Tibial nerve (tissue), 4 donors: ENCODE measurements around the gene ZNF148. TPM values are rescaled to one million over a fixed set of nuclear protein-coding genes. Genes with fewer than 3 reads are reported as not detected.

Experiments
- DNase-seq, 2 donors: peaks; one replicate each; pipeline ENCODE4 v3.0.0-alpha.2; 2019; ENCODE audit warnings: low spot score in 2 of 2
- H3K27ac ChIP-seq, 4 donors: fragments of 200-600 bp; sonication (generic) in 3 of 4; one replicate each; pipeline ENCODE4 v1.5.1; 2017 to 2019; ENCODE audit warnings: mild to moderate bottlenecking in 1 of 4
- H3K27me3 ChIP-seq, 2 donors: fragments of 200-600 bp; sonication (generic) in 1 of 2; one replicate each; pipeline versions ENCODE4 v1.5.1 to v1.6.0; 2017 to 2019
- H3K36me3 ChIP-seq, 3 donors: fragments of 200-600 bp; sonication (generic); one replicate each; pipeline ENCODE4 v1.5.1; 2018 to 2019
- H3K4me1 ChIP-seq, 4 donors: fragments of 200-600 bp; sonication (generic) in 3 of 4; one replicate each; pipeline ENCODE4 v1.5.1; 2017 to 2019
- H3K4me3 ChIP-seq, 4 donors: fragments of 200-600 bp; sonication (generic) in 3 of 4; one replicate each; pipeline ENCODE4 v1.5.1; 2017 to 2019; ENCODE audit warnings: mild to moderate bottlenecking in 1 of 4, moderate library complexity in 1 of 4
- H3K9me3 ChIP-seq, 4 donors: fragments of 200-600 bp; sonication (generic) in 3 of 4; one replicate each; pipeline ENCODE4 v1.5.1; 2017 to 2019
- EP300 ChIP-seq, 2 donors: sonication (generic); formaldehyde crosslinking; IDR thresholded peaks; one replicate each; pipeline ENCODE4 v1.6.1; 2017; ENCODE audit warnings: antibody characterized with exemption in 2 of 2, mild to moderate bottlenecking in 1 of 2
- POLR2A ChIP-seq, 2 donors: fragments of 450-650 bp; IDR thresholded peaks; one replicate each; pipeline ENCODE4 v1.6.1; 2017; ENCODE audit warnings: antibody characterized with exemption in 2 of 2, mild to moderate bottlenecking in 2 of 2, moderate library complexity in 2 of 2
- WGBS, 2 donors: methylation state at CpG; one replicate each; pipeline ENCODE4 v1.1.5; 2018; 5-methylcytosine and 5-hydroxymethylcytosine counted together
- total RNA-seq, 4 donors: library from RNA; depleted of rRNA; stranded (reverse); fragments of >200 nt; gene quantifications; one replicate each; pipeline ENCODE4 v1.1.0, GENCODE V29; 2016
- TF ChIP-seq, protein P1 (sequence below), 5 experiments: fragments of 200-600 bp in 3 of 5; fragments of 450-650 bp in 2 of 5; sonication (generic) in 3 of 5; IDR thresholded peaks; one replicate each; pipeline ENCODE4 v1.5.1; 2016 to 2019; ENCODE audit warnings: antibody characterized with exemption in 5 of 5, mild to moderate bottlenecking in 3 of 5, moderate library complexity in 2 of 5

The ZNF148 gene
- total RNA-seq, 4 donors from 2014 or later = 19.5 to 28.0 (median 24.0) TPM

DNA sequence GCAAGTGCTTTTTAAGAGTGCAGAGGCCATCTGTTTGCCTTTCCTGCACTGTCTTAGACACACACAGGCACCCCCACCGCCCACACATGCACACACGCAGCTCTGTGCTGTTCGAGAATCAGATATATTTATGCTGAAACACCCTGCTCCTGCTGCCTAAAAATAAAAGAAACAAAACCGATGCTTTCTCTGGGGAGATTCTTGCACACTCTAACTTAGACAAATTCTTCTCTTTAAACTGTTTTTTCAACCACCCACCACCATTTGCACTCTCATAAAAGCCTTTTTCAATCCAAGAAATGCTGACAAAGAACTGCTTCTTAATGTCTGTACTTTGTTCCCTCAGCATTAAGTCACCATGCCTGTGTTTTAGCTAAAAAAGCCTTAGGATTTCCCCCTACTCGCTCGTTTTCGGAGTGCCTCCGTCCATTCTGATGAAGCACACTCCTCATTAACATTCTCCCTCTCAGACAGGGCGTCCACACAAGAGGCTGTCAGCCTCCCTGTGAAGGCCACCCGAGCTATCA, 188.8 kb downstream of the ZNF148 start:
- H3K36me3 ChIP-seq = no peaks in the 10 kb centered on the region
- 16 to 27% methylated on average over 10 of the region's 10 CpGs for WGBS, 2 donors
- H3K4me1 ChIP-seq = peaks cover 0 to 14% (median 5%) of the 10 kb centered on the region in 4 donors
- peak overlapping the region in 1 of 4 donors; percentile 28 for H3K27ac ChIP-seq
- H3K9me3 ChIP-seq = no peaks in the 10 kb centered on the region
- H3K27me3 ChIP-seq = no peaks in the 10 kb centered on the region
- TF ChIP-seq EP300 (IDR thresholded peaks at IDR 0.05) (no peak), POLR2A (IDR thresholded peaks at IDR 0.05) (no peak)
- TF ChIP-seq, protein P1, sequence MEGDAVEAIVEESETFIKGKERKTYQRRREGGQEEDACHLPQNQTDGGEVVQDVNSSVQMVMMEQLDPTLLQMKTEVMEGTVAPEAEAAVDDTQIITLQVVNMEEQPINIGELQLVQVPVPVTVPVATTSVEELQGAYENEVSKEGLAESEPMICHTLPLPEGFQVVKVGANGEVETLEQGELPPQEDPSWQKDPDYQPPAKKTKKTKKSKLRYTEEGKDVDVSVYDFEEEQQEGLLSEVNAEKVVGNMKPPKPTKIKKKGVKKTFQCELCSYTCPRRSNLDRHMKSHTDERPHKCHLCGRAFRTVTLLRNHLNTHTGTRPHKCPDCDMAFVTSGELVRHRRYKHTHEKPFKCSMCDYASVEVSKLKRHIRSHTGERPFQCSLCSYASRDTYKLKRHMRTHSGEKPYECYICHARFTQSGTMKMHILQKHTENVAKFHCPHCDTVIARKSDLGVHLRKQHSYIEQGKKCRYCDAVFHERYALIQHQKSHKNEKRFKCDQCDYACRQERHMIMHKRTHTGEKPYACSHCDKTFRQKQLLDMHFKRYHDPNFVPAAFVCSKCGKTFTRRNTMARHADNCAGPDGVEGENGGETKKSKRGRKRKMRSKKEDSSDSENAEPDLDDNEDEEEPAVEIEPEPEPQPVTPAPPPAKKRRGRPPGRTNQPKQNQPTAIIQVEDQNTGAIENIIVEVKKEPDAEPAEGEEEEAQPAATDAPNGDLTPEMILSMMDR (IDR thresholded peaks at IDR 0.05) = no peak
- no peak overlapping the region for H3K4me3 ChIP-seq
- DNase-seq = no peak

GRCh38 chr3:125185805-125186204, 189.3 kb downstream of the ZNF148 start:
- DNase-seq = no peak
- no peaks in the 10 kb centered on the region for H3K27me3 ChIP-seq
- no peak overlapping the region for H3K27ac ChIP-seq
- H3K4me3 ChIP-seq = no peak overlapping the region
- H3K36me3 ChIP-seq = no peaks in the 10 kb centered on the region
- TF ChIP-seq EP300 (IDR thresholded peaks at IDR 0.05) (no peak), POLR2A (IDR thresholded peaks at IDR 0.05) (no peak)
- TF ChIP-seq, protein P1 (IDR thresholded peaks at IDR 0.05) = no peak
- H3K9me3 ChIP-seq = no peaks in the 10 kb centered on the region
- WGBS, 2 donors = 68% methylated on average over 3 of the region's 3 CpGs
- peaks cover 0 to 14% (median 5%) of the 10 kb centered on the region in 4 donors for H3K4me1 ChIP-seq

DNA sequence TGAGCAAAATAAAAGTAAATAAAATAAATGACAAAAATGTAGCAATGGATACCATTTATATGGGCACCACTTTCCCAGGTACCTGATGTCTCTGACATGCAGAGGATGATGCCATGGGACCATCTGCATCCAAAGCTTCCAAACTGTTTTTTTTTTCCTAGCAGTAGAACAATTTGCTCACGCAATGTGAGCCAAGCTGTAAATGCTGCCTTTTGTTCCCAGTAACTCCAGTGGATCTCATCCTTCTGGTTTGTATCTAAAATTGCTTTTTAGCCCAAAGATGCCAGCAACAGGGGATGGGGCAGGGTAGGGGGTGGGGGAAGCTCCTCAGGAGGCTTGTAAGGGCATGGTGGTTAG, 195.3 kb downstream of the ZNF148 start:
- WGBS, 2 donors = 46 to 65% methylated on average over 1 of the region's 1 CpG
- Histone ChIP-seq H3K9me3 (no peaks in the 10 kb centered on the region), H3K36me3 (no peaks in the 10 kb centered on the region), H3K27me3 (no peaks in the 10 kb centered on the region), H3K4me3 (no peak overlapping the region), H3K4me1 (no peaks in the 10 kb centered on the region), H3K27ac (no peak overlapping the region)
- TF ChIP-seq EP300 (IDR thresholded peaks at IDR 0.05) = no peak
- TF ChIP-seq, protein P1 (IDR thresholded peaks at IDR 0.05) = no peak
- TF ChIP-seq POLR2A (IDR thresholded peaks at IDR 0.05) = no peak
- no peak for DNase-seq

GRCh38 chr3:125179143-125179883, 195.8 kb downstream of the ZNF148 start:
- no peaks in the 10 kb centered on the region for H3K36me3 ChIP-seq
- no peak overlapping the region for H3K4me3 ChIP-seq
- no peak overlapping the region for H3K27ac ChIP-seq
- no peaks in the 10 kb centered on the region for H3K9me3 ChIP-seq
- no peaks in the 10 kb centered on the region for H3K4me1 ChIP-seq
- DNase-seq = no peak
- TF ChIP-seq POLR2A (IDR thresholded peaks at IDR 0.05) = no peak
- TF ChIP-seq, protein P1 (IDR thresholded peaks at IDR 0.05) = no peak
- TF ChIP-seq EP300 (IDR thresholded peaks at IDR 0.05) = no peak
- WGBS, 2 donors = 67 to 69% methylated on average over 3 of the region's 3 CpGs
- H3K27me3 ChIP-seq = no peaks in the 10 kb centered on the region

- H3K36me3 ChIP-seq = no peaks in the 10 kb centered on the region
- WGBS, 2 donors = 93 to 95% methylated on average over 12 to 13 of the region's 13 CpGs
- H3K9me3 ChIP-seq = no peaks in the 10 kb centered on the region
- DNase-seq = no peak
- no peak overlapping the region for H3K27ac ChIP-seq
- H3K4me3 ChIP-seq = no peak overlapping the region
- H3K27me3 ChIP-seq = no peaks in the 10 kb centered on the region
- TF ChIP-seq, protein P1 (IDR thresholded peaks at IDR 0.05) = no peak
- TF ChIP-seq EP300 (IDR thresholded peaks at IDR 0.05) (no peak), POLR2A (IDR thresholded peaks at IDR 0.05) (no peak)
- no peaks in the 10 kb centered on the region for H3K4me1 ChIP-seq
These were observed 197.4 kb downstream of the ZNF148 start for GRCh38 chr3:125177746-125178145.
